GM18858 (cell line): ENCODE results near the gene PAF1.

ENCODE experiments used
- ATAC-seq: cut with Tn5 transposase; IDR thresholded peaks from one replicate; pipeline ENCODE4 v1.9.1; 2021; ENCODE audit not compliant: unreplicated experiment

PAF1 gene

DNA sequence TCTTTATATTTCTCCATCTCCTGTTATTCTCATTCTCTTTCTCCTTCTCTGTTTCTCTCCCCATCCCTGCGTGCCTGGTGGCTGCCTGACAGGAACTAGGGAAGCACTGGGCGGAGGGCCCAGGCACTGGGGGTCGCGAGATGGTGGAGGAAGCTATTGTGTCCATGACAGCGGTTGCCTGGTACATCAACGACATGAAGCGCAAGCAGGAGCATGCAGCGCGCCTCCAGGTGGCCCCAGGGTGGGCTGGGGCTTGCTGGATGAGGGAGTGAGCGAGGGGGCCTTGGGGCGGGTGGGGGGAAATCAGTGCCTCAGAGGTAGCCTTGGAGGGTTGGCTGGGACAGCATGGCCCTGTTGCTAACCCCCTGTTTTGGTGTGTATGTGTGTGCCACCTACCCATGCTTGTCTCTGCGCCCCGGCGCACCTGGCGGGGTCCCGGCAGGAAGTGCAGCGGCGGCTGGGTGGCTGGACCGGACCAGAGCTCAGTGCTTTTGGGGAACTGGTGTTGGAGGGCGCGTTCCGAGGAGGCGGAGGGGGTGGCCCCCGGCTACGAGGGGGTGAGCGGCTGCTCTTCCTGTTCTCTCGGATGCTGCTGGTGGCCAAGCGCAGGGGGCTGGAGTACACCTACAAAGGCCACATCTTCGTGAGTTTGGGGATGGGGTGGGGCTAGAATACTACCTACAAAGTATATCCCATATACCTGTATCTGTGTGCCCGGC, 26.7 kb upstream of the PAF1 start:
- ATAC-seq, result no peak

GRCh38 chr19:39416152-39417120, 25.5 kb upstream of the PAF1 start:
- ATAC-seq, result no peak

DNA sequence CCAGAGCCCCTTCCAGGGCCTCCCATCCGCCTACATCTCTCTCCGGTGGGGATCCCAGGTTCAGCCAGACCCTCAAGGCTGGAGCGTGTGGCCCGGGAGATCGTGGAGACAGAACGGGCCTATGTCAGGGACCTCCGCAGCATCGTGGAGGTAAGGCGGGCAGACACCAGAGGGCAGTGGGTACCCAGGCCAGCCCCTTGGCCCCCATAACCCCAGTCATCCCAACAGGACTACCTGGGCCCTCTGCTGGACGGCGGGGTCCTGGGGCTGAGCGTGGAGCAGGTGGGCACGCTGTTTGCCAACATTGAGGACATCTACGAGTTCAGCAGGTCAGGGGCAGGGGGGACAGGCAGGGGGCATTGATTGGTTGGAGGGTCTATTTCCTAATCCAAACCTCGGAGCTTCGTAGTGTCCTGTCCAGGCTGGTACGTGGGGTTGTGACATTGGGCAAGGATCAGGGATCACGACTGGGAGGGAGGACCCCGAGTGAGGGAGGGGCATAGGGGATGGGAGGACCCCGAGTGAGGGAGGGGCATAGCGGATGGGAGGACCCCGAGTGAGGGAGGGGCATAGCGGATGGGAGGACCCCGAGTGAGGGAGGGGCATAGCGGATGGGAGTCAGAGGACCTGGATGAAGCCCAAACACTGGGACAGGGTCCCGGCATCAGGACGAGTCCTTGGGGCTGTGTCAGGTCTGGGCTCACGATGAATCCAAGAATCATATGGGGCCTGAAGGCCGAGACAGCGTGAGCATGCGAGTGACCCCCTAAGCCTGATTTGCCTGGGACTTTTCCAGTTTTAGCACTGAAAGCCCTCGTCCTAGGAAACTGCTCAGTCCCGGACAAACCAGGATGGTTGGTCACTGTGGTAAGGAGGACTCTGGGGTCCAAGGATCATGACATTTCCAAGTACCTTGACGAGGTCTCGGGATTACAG, 24.5 kb upstream of the PAF1 start:
- ATAC-seq, result no peak

DNA sequence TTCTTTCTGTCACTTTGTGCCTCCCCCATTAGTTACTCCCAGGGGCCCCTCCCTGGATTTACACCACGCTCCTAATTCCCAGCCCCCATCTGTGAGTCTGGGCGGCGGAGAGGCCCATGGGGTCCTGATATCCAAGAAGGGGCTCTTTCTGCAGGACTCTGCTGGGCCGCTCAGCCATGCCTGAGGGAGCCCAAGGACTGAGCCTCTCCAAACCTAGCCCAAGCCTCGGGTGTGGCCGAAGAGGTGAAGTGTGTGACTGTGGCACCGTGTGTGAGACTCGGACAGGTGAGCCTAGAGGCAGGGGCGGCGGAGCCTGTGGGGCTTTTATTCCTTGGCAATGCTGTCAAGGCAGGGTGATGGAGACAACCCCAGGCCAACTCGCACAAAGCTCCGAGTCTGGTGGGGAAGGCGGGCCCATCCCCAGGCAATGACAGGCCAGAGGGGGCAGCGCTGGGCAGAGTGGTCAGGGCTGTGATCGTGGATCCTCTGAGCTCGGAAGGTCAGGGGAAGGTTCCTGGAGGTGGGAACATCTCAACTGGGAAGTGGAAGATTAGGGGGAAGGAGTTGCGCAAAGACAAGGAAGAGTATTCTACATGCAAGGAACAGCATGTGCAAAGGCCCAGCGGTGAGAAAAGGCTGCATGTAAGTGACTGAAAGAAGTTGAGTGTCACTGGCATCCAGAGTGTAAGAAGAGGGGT, 23.2 kb upstream of the PAF1 start:
- no peak for ATAC-seq

DNA sequence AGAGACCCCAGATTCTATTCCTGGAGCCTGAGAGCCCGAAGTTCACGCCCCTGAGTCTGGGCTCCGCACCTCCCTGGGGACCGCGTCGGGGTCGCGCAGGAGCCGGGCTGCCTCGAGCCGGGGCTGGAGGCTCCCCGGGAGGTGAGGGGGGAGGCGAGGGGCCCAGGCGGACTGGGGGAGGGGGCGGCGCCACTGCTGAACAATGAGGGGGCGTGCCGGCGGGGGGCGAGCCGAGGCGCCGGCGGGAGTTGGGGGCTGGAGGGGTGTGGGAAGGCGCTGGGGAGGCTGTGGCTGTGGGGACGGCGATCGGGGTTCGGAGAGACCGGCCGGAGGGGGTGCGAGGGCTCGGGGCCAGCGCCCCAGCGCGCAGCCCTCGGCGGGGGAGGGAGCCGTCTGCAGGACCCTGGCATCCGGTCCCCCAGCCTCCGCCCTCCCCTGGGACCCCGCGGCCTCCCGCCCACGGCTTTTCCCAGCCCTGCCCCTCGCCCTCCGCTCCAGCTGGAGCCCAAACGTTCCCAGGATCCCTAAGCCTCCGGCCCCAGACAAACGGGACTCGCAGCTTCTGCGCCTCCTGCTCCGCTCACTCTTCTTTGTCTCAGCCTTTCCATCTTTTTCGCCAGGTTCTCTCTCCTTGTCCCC, 22.5 kb upstream of the PAF1 start:
- no peak for ATAC-seq

DNA sequence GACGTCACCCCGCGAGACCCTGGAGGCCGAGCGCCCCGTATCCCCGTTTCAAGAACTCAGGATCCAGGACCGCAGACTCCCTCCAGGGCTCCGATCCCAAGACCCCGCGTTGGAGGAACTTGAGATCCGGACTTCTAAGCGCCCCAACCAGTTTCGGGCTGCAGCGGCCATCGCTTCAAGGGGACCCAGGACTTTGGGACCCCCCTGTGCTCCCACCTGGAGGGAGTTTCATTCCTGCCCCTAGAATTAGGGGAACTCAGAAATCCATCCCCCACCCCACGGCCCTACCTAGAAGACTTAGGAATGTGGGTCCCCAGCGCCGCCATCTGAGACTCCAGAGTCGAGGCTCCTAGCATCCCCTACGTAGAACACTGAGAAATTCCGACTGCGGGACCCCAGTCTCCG, 22.0 kb upstream of the PAF1 start:
- ATAC-seq, result no peak

GRCh38 chr19:39412100-39412866, 21.4 kb upstream of the PAF1 start, which contains the start of gene PLEKHG2:
PLEKHG2 (plus strand) TSS chr19:39412669; CDS start chr19:39414087, 1,418 bp downstream.
- peak; percentile 50 for ATAC-seq

- ATAC-seq, result peak; percentile 10
These were observed 20.9 kb upstream of the PAF1 start for GRCh38 chr19:39411832-39412099.

GRCh38 chr19:39411081-39411831, 20.4 kb upstream of the PAF1 start:
- ATAC-seq, result no peak

GRCh38 chr19:39410831-39411080, 19.9 kb upstream of the PAF1 start:
- ATAC-seq, result no peak

- ATAC-seq, result no peak
These were observed 19.3 kb upstream of the PAF1 start for GRCh38 chr19:39410017-39410830.

GRCh38 chr19:39409208-39410016, 18.5 kb upstream of the PAF1 start:
- ATAC-seq, result no peak

GRCh38 chr19:39408392-39409207, 17.7 kb upstream of the PAF1 start:
- ATAC-seq, result no peak

DNA sequence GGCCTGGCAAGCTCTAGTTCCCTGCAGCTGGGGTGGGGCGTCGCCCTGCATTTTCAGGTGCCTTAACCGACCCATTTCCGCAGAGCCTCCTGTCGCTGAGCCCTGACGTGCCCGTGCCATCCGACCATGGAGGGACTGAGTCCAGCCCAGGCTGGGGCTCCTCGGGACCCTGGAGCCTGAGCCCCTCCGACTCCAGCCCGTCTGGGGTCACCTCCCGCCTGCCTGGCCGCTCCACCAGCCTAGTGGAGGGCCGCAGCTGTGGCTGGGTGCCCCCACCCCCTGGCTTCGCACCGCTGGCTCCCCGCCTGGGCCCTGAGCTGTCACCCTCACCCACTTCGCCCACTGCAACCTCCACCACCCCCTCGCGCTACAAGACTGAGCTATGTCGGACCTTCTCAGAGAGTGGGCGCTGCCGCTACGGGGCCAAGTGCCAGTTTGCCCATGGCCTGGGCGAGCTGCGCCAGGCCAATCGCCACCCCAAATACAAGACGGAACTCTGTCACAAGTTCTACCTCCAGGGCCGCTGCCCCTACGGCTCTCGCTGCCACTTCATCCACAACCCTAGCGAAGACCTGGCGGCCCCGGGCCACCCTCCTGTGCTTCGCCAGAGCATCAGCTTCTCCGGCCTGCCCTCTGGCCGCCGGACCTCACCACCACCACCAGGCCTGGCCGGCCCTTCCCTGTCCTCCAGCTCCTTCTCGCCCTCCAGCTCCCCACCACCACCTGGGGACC, 16.9 kb upstream of the PAF1 start:
- no peak for ATAC-seq

- ATAC-seq, result no peak
These were observed 16.4 kb upstream of the PAF1 start for GRCh38 chr19:39407410-39407659.
